HTR-8/SVneo (cell line): ENCODE results near the gene LRP10.
"Not testable (repeated sequence)": the region's sequence is repeated elsewhere in the genome, so short reads cannot be mapped to it uniquely, and the experiment has no call there.

ENCODE experiments used
- DNase-seq: peaks from one replicate; pipeline ENCODE4 v3.0.0; 2011; ENCODE audit warnings: low spot score, mixed read lengths; ENCODE audit not compliant: insufficient read length
- FAIRE-seq: peaks from 2 replicates; lab custom pipeline; 2011; peaks lifted over from hg19 to GRCh38; lab: Jason Lieb, UNC

The LRP10 gene

GRCh38 chr14:22871224-22872032 is at the start of gene LRP10:
Gene LRP10, plus strand, starts transcription at chr14:22871740. Its CDS starts 564 bp downstream, at chr14:22872304.
- no peak for FAIRE-seq
- DNase-seq = peak; percentile 69

GRCh38 chr14:22822016-22822570 is 49.4 kb upstream of the LRP10 start:
- no peak for FAIRE-seq

GRCh38 chr14:22822571-22823098 is 48.9 kb upstream of the LRP10 start:
- no peak for FAIRE-seq

More at GRCh38 chr14:22822016-22822570, 49.4 kb upstream of the LRP10 start:
- DNase-seq = no peak

GRCh38 chr14:22824711-22825359 is 46.7 kb upstream of the LRP10 start:
- DNase-seq (peak; percentile 47), FAIRE-seq (no peak)

More at GRCh38 chr14:22822571-22823098, 48.9 kb upstream of the LRP10 start:
- peak; percentile 63 for DNase-seq

- not testable (repeated sequence) for FAIRE-seq, DNase-seq
Measured at GRCh38 chr14:22829076-22829660, 42.4 kb upstream of the LRP10 start.

- no peak for FAIRE-seq
- DNase-seq = peak; percentile 69
Measured at GRCh38 chr14:22829661-22830442, 41.7 kb upstream of the LRP10 start, which contains the start of gene MRPL52. Gene MRPL52, plus strand, starts transcription at chr14:22829887. Its CDS starts 26 bp downstream, at chr14:22829913.

GRCh38 chr14:22830443-22831010 is 41.0 kb upstream of the LRP10 start:
- FAIRE-seq = no peak

GRCh38 chr14:22835505-22835904 is 36.0 kb upstream of the LRP10 start:
- DNase-seq = no peak
- no peak for FAIRE-seq

More at GRCh38 chr14:22830443-22831010, 41.0 kb upstream of the LRP10 start:
- DNase-seq = no peak

- DNase-seq = peak; percentile 58
- FAIRE-seq = no peak
Measured at GRCh38 chr14:22836301-22837113, 35.0 kb upstream of the LRP10 start, which contains the start of gene MMP14. Gene MMP14, plus strand, starts transcription at chr14:22836585. Its CDS starts 233 bp downstream, at chr14:22836818.

GRCh38 chr14:22837114-22837749 is 34.3 kb upstream of the LRP10 start:
- DNase-seq (peak; percentile 19), FAIRE-seq (no peak)

GRCh38 chr14:22837750-22838538 is 33.6 kb upstream of the LRP10 start:
- FAIRE-seq (no peak), DNase-seq (no peak)

GRCh38 chr14:22838631-22839041 is 32.9 kb upstream of the LRP10 start:
- FAIRE-seq (no peak), DNase-seq (no peak)

- DNase-seq (no peak), FAIRE-seq (no peak)
Measured at GRCh38 chr14:22839159-22839779, 32.3 kb upstream of the LRP10 start.

GRCh38 chr14:22841311-22841710 is 30.2 kb upstream of the LRP10 start:
- FAIRE-seq (no peak), DNase-seq (no peak)

- no peak for FAIRE-seq
Measured at GRCh38 chr14:22841769-22842168, 29.8 kb upstream of the LRP10 start.

More at GRCh38 chr14:22841769-22842168, 29.8 kb upstream of the LRP10 start:
- DNase-seq = no peak
